ENCODE data around the gene AMHR2.

The AMHR2 gene

DNA sequence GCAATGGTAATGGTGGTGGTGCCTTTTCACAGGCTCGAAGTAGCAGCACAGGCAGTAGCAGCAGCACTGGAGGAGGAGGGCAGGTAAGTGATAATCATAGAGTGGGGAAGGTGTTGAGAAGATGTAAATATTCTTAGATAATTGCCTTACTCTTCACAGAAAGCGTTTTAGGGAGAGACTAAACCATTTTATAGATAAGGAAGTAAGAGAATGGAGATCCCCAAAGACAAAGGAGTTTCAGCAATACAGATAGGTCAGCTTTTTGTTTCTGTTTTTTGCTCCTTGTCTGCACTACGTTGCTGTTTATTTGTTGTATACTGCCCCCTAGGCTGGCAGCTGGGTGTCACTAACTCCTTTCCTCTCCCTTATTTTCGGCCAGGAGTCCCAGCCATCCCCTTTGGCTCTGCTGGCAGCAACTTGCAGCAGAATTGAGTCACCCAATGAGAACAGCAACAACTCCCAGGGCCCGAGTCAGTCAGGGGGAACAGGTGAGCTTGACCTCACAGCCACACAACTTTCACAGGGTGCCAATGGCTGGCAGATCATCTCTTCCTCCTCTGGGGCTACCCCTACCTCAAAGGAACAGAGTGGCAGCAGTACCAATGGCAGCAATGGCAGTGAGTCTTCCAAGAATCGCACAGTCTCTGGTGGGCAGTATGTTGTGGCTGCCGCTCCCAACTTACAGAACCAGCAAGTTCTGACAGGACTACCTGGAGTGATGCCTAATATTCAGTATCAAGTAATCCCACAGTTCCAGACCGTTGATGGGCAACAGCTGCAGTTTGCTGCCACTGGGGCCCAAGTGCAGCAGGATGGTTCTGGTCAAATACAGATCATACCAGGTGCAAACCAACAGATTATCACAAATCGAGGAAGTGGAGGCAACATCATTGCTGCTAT is 41.7 kb upstream of the AMHR2 start:
- H3K4me1 ChIP-seq (ENCODE audit: control insufficient read depth, insufficient read depth, low read length) = peaks cover 17% of the 10 kb centered on the region
- H3K9me3 ChIP-seq (ENCODE audit: control insufficient read depth, insufficient read depth, low read depth, low read length) = no peaks in the 10 kb centered on the region
- H3K36me3 ChIP-seq (ENCODE audit: control insufficient read depth in 2 of 2, insufficient read depth in 1 of 2, low read length in 2 of 2) = peaks cover 42 to 43% of the 10 kb centered on the region in 2 experiments
- ChIA-PET CTCF (interaction anchor here (0.6 to 8.0 kb wide), 11 partner anchors 13 to 344 kb away, joined by 3 to 114 read pairs (median 4); partner anchors contain the start of gene AAAS), POLR2A (interaction anchor here (0.5 to 1.1 kb wide), 3 partner anchors 57 to 119 kb away, joined by 3 to 4 read pairs (median 3); partner anchors contain the start of gene TARBP2)
- H3K4me3 ChIP-seq (ENCODE audit: low read depth, low read length) = no peak overlapping the region
- H3K27ac ChIP-seq (ENCODE audit: extremely low read depth, low read depth, low read length) = peak overlapping the region; percentile 56
- TF ChIP-seq ZXDB (tag by site-specific recombination; IDR thresholded peaks at IDR 0.05) (no peak), GLIS1 (tag by site-specific recombination; IDR thresholded peaks at IDR 0.05) (peak; percentile 20; the same call in 1 of the 2 replicates), ZNF776 (tag by site-specific recombination; IDR thresholded peaks at IDR 0.05; ENCODE audit: borderline replicate concordance) (no peak), ZNF76 (tag by site-specific recombination; IDR thresholded peaks at IDR 0.05; ENCODE audit: borderline replicate concordance, low read depth) (no peak), ZNF664 (tag by site-specific recombination; IDR thresholded peaks at IDR 0.05) (no peak), GLI4 (tag by site-specific recombination; IDR thresholded peaks at IDR 0.05) (no peak), ZNF677 (tag by site-specific recombination; IDR thresholded peaks at IDR 0.05) (no peak), ZNF16 (tag by site-specific recombination; IDR thresholded peaks at IDR 0.05; ENCODE audit: low read depth) (no peak), ZFP3 (tag by site-specific recombination; IDR thresholded peaks at IDR 0.05; ENCODE audit: low read depth) (no peak), PRDM4 (tag by site-specific recombination; IDR thresholded peaks at IDR 0.05) (no peak), ZNF48 (tag by site-specific recombination; IDR thresholded peaks at IDR 0.05) (no peak), ZSCAN18 (tag by site-specific recombination; IDR thresholded peaks at IDR 0.05) (no peak), ZNF830 (tag by site-specific recombination; IDR thresholded peaks at IDR 0.05; ENCODE audit: low read depth) (no peak), YY1 (tag by site-specific recombination; IDR thresholded peaks at IDR 0.05) (no peak), ZBTB21 (tag by site-specific recombination; IDR thresholded peaks at IDR 0.05) (no peak), ZNF544 (tag by site-specific recombination; IDR thresholded peaks at IDR 0.05) (no peak), ZNF324 (tag by site-specific recombination; IDR thresholded peaks at IDR 0.05) (no peak), INSM2 (tag by site-specific recombination; IDR thresholded peaks at IDR 0.05) (no peak), ZNF223 (tag by site-specific recombination; IDR thresholded peaks at IDR 0.05) (no peak), FEZF1 (tag by site-specific recombination; IDR thresholded peaks at IDR 0.05) (no peak), ZNF133 (tag by site-specific recombination; IDR thresholded peaks at IDR 0.05) (no peak), ZNF2 (tag by site-specific recombination; IDR thresholded peaks at IDR 0.05) (no peak), ZNF654 (tag by site-specific recombination; IDR thresholded peaks at IDR 0.05; ENCODE audit: low read depth) (peak; percentile 11; the same call in 1 of the 2 replicates)
- TF ChIP-seq, protein P1, sequence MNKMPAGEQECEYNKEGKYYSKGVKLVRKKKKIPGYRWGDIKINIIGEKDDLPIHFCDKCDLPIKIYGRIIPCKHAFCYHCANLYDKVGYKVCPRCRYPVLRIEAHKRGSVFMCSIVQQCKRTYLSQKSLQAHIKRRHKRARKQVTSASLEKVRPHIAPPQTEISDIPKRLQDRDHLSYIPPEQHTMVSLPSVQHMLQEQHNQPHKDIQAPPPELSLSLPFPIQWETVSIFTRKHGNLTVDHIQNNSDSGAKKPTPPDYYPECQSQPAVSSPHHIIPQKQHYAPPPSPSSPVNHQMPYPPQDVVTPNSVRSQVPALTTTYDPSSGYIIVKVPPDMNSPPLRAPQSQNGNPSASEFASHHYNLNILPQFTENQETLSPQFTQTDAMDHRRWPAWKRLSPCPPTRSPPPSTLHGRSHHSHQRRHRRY (tag by site-specific recombination; IDR thresholded peaks at IDR 0.05) = no peak
- TF ChIP-seq, protein P2, sequence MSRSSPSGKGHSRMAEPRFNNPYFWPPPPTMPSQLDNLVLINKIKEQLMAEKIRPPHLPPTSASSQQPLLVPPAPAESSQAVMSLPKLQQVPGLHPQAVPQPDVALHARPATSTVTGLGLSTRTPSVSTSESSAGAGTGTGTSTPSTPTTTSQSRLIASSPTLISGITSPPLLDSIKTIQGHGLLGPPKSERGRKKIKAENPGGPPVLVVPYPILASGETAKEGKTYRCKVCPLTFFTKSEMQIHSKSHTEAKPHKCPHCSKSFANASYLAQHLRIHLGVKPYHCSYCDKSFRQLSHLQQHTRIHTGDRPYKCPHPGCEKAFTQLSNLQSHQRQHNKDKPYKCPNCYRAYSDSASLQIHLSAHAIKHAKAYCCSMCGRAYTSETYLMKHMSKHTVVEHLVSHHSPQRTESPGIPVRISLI (tag by site-specific recombination; IDR thresholded peaks at IDR 0.05) = no peak
- TF ChIP-seq, protein P3, sequence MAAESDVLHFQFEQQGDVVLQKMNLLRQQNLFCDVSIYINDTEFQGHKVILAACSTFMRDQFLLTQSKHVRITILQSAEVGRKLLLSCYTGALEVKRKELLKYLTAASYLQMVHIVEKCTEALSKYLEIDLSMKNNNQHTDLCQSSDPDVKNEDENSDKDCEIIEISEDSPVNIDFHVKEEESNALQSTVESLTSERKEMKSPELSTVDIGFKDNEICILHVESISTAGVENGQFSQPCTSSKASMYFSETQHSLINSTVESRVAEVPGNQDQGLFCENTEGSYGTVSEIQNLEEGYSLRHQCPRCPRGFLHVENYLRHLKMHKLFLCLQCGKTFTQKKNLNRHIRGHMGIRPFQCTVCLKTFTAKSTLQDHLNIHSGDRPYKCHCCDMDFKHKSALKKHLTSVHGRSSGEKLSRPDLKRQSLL (tag by site-specific recombination; IDR thresholded peaks at IDR 0.05) = no peak
- TF ChIP-seq, protein P4, sequence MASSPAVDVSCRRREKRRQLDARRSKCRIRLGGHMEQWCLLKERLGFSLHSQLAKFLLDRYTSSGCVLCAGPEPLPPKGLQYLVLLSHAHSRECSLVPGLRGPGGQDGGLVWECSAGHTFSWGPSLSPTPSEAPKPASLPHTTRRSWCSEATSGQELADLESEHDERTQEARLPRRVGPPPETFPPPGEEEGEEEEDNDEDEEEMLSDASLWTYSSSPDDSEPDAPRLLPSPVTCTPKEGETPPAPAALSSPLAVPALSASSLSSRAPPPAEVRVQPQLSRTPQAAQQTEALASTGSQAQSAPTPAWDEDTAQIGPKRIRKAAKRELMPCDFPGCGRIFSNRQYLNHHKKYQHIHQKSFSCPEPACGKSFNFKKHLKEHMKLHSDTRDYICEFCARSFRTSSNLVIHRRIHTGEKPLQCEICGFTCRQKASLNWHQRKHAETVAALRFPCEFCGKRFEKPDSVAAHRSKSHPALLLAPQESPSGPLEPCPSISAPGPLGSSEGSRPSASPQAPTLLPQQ (tag by site-specific recombination; IDR thresholded peaks at IDR 0.05) = 0 out of 2 replicates have a peak, but pooled peaks have one; percentile 38

Data from HEK293 (cell line).